HL-60 (cell line): ENCODE measurements around the gene PNRC2.
A peak's percentile ranks its signal among the peaks of the same experiment; 100 is the strongest.
"Not testable (repeated sequence)": the region's sequence is repeated elsewhere in the genome, so short reads cannot be mapped to it uniquely, and the experiment has no call there.

Experiments
- DNase-seq, 2 experiments: peaks; one replicate each; pipeline ENCODE4 v3.0.0-alpha.2; 2010 to 2020; ENCODE audit warnings: low read depth in 1 of 2, low spot score in 1 of 2
- H3K27ac ChIP-seq: fragments of 250-450 bp; sonication (Bioruptor Pico); replicated peaks from 2 replicates; pipeline ENCODE4 v1.5.1; 2020; ENCODE audit warnings: mild to moderate bottlenecking, moderate library complexity
- H3K27me3 ChIP-seq: fragments of 250-450 bp; sonication (Bioruptor Pico); 2 replicates; pipeline ENCODE4 v1.5.1; 2021; ENCODE audit warnings: mild to moderate bottlenecking, moderate library complexity; ENCODE audit not compliant: insufficient read depth, poor library complexity, severe bottlenecking
- H3K4me3 ChIP-seq: replicated peaks from 2 replicates; pipeline ENCODE4 v1.5.1; 2011; ENCODE audit warnings: mild to moderate bottlenecking, control low read depth, low read length; ENCODE audit not compliant: insufficient read depth
- GABPA ChIP-seq: IDR thresholded peaks from 2 replicates; pipeline ENCODE4 v1.6.1; 2012; ENCODE audit warnings: low read depth
- POLR2AphosphoS5 ChIP-seq: IDR thresholded peaks from 2 replicates; pipeline ENCODE4 v1.6.1; 2012; ENCODE audit warnings: low read depth
- SPI1 ChIP-seq: IDR thresholded peaks from 2 replicates; pipeline ENCODE4 v1.6.1; 2012; ENCODE audit warnings: low read depth, mild to moderate bottlenecking, borderline replicate concordance
- TF ChIP-seq, protein P1 (sequence below): IDR thresholded peaks from 2 replicates; pipeline ENCODE4 v1.6.1; 2012; ENCODE audit warnings: low read depth; ENCODE audit not compliant: insufficient replicate concordance
- TF ChIP-seq, protein P2 (sequence below): IDR thresholded peaks from one replicate; pipeline ENCODE4 v1.5.1; 2011; ENCODE audit warnings: low read length, control low read depth, inconsistent platforms; ENCODE audit not compliant: insufficient read depth

The PNRC2 gene

DNA sequence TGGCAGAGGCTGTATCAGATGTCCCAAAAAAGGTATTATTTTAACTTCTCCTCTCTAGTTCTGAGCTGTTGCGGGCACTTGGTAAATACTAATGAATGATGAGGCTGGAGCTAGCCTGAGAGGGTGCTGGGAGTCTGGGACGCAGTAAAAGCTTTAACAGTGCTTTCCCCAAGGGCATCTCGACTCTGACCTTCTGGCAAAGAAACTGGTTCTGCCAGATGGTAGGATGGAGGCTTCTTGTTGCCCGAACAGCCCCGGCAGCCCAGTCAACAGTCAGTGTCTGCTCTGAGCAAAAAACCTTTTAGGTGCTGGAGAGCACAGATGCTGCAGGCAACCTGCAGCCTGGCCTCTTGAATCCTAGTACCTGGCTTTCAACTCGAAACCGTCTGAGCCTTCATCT lies 2.5 kb upstream of the PNRC2 start:
- Histone ChIP-seq H3K27ac (no peak overlapping the region), H3K27me3 (no peaks in the 10 kb centered on the region), H3K4me3 (no peak overlapping the region)
- DNase-seq: no peak
- no peak for TF ChIP-seq SPI1
- no peak for TF ChIP-seq POLR2AphosphoS5
- TF ChIP-seq, protein P1, sequence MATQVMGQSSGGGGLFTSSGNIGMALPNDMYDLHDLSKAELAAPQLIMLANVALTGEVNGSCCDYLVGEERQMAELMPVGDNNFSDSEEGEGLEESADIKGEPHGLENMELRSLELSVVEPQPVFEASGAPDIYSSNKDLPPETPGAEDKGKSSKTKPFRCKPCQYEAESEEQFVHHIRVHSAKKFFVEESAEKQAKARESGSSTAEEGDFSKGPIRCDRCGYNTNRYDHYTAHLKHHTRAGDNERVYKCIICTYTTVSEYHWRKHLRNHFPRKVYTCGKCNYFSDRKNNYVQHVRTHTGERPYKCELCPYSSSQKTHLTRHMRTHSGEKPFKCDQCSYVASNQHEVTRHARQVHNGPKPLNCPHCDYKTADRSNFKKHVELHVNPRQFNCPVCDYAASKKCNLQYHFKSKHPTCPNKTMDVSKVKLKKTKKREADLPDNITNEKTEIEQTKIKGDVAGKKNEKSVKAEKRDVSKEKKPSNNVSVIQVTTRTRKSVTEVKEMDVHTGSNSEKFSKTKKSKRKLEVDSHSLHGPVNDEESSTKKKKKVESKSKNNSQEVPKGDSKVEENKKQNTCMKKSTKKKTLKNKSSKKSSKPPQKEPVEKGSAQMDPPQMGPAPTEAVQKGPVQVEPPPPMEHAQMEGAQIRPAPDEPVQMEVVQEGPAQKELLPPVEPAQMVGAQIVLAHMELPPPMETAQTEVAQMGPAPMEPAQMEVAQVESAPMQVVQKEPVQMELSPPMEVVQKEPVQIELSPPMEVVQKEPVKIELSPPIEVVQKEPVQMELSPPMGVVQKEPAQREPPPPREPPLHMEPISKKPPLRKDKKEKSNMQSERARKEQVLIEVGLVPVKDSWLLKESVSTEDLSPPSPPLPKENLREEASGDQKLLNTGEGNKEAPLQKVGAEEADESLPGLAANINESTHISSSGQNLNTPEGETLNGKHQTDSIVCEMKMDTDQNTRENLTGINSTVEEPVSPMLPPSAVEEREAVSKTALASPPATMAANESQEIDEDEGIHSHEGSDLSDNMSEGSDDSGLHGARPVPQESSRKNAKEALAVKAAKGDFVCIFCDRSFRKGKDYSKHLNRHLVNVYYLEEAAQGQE: no peak
- TF ChIP-seq GABPA: no peak
- TF ChIP-seq, protein P2, sequence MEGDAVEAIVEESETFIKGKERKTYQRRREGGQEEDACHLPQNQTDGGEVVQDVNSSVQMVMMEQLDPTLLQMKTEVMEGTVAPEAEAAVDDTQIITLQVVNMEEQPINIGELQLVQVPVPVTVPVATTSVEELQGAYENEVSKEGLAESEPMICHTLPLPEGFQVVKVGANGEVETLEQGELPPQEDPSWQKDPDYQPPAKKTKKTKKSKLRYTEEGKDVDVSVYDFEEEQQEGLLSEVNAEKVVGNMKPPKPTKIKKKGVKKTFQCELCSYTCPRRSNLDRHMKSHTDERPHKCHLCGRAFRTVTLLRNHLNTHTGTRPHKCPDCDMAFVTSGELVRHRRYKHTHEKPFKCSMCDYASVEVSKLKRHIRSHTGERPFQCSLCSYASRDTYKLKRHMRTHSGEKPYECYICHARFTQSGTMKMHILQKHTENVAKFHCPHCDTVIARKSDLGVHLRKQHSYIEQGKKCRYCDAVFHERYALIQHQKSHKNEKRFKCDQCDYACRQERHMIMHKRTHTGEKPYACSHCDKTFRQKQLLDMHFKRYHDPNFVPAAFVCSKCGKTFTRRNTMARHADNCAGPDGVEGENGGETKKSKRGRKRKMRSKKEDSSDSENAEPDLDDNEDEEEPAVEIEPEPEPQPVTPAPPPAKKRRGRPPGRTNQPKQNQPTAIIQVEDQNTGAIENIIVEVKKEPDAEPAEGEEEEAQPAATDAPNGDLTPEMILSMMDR: no peak

DNA sequence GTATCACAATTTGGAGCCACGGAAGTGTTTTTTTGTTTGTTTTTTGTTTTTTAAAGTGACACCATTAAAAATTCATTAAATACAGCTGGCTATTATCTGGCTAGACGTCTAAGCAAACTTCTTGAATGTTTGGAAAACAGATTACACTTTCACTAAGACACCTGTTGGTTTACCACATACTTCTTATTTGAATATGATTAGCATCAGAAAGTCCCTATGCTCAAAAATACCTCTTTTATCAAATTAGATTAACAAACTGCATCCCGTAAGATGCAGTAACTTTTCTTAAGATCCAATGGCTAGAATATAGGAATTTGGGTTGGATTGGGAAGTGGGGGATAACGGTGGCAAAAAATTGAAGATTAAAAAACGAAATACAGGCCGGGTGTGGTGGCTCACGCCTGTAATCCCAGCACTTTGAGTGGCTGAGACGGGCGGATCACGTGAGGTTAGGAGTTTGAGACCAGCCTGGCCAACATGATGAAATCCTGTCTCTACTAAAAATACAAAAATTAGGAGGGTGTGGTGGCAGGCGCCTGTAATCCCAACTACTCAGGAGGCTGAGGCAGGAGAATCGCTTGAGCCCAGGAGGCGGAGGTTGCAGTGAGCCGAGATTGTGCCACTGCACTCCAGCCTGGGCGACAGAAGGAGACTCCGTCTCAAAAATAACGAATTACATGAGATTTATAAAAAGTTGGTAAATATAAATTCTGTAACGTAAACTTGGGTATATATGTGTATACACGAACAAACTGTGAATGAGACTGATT lies 1.4 kb upstream of the PNRC2 start:
- DNase-seq: peak in 1 of 2 experiments; percentile 65
- H3K27me3 ChIP-seq: not testable (repeated sequence)
- H3K4me3 ChIP-seq: peak overlapping the region; percentile 48
- peak overlapping the region; percentile 100 for H3K27ac ChIP-seq

DNA sequence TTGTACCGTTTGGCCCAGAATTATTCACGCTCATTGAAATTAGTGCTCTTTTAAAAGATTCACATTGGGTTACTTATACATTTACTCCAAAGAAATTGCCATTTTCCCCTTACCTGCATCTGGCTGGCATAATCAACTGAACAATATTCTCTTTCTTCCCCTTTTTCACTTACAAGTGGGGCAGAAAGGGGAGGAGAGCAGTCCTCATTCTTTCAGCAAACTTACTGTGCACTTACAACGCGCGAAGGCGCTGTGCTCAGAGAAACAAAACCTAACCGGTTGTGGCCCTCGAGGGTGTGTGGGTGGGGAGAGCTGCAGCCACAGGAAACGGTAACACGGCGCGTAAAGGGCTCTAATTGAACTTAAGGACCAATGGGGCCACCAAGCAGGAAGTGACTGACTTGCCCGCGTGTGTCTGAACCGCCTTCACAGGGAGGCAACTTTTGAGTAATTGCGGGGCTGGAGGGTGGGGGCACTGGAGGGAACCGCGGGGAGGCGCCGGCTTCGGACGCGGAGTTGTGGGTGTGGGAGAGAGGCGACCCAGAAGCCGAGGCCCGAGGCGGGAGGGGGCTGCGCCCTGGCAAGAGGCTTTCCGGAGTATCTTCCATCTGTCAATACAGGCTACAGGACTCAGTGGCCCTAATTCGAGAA lies 693 bp upstream of the PNRC2 start:
- DNase-seq: peak; percentile 94 to 99
- peak overlapping the region; percentile 48 for H3K4me3 ChIP-seq
- TF ChIP-seq, protein P2: peak; percentile 23
- TF ChIP-seq, protein P1: no peak
- TF ChIP-seq GABPA: peak; percentile 61
- TF ChIP-seq POLR2AphosphoS5: peak; percentile 88
- TF ChIP-seq SPI1: peak; percentile 66; the same call in 1 of the 2 replicates
- no peaks in the 10 kb centered on the region for H3K27me3 ChIP-seq
- peak overlapping the region; percentile 100 for H3K27ac ChIP-seq

DNA sequence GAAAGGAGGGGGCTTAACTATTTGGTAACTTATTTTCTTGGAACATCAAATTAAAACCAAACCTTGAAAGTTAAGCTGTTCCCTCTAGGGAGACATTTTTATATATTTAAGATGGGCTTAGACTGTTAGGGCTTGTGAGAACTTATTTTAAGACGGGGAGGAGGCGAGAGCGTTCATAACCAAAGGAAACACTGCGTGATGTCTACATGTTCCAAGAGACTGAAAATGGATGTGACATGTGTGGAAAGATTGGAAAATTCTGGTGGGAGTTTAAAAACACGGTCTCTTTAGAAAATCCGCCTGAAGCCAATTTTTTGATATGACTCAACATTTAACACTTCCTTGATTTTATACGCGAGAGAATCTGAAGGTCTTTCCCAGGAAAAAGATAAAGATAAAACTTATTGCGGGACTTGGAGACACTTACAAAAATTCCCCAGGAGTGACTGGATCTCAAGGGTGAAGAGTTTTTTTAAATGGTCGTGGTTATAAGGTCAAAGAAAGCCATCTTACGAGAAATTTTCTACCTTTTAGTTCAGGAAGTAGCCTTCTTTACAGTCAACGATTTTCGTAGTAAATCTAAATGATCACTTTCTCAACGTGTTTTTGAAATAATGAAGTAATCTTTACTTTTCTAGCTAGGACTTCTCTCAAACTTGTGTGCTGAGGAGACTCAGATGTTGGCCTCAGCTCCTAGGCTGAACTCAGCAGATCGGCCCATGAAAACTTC lies 828 bp downstream of the PNRC2 start:
- Histone ChIP-seq H3K27ac (peak overlapping the region; percentile 100), H3K27me3 (no peaks in the 10 kb centered on the region), H3K4me3 (peak overlapping the region; percentile 48)
- no peak for DNase-seq
- TF ChIP-seq GABPA: no peak
- TF ChIP-seq SPI1: no peak
- TF ChIP-seq, protein P2: no peak
- TF ChIP-seq, protein P1: no peak
- no peak for TF ChIP-seq POLR2AphosphoS5
